Ishikawa (cell line): ENCODE data around the gene SLC35E1.

Experiments
- CEBPB ChIP-seq: IDR thresholded peaks from 2 replicates; pipeline ENCODE4 v1.6.1; 2012
- CREB1 ChIP-seq: IDR thresholded peaks from 2 replicates; pipeline ENCODE4 v1.6.1; 2012; ENCODE audit warnings: low read depth
- EGR1 ChIP-seq: IDR thresholded peaks from 2 replicates; pipeline ENCODE4 v1.6.1; 2012
- EP300 ChIP-seq: IDR thresholded peaks from 2 replicates; pipeline ENCODE4 v1.6.1; 2012; ENCODE audit warnings: borderline replicate concordance
- FOXM1 ChIP-seq: IDR thresholded peaks from 2 replicates; pipeline ENCODE4 v1.6.1; 2012; ENCODE audit warnings: low read depth, borderline replicate concordance
- NFIC ChIP-seq: IDR thresholded peaks from 2 replicates; pipeline ENCODE4 v1.6.1; 2012
- RAD21 ChIP-seq: IDR thresholded peaks from 2 replicates; pipeline ENCODE4 v1.6.1; 2012; ENCODE audit warnings: low read depth
- REST ChIP-seq: IDR thresholded peaks from 2 replicates; pipeline ENCODE4 v1.6.1; 2012; ENCODE audit warnings: low read depth, mild to moderate bottlenecking
- TAF1 ChIP-seq: IDR thresholded peaks from 2 replicates; pipeline ENCODE4 v1.6.1; 2012; ENCODE audit warnings: low read depth, mild to moderate bottlenecking
- TCF12 ChIP-seq: IDR thresholded peaks from 2 replicates; pipeline ENCODE4 v1.6.1; 2012; ENCODE audit warnings: low read depth
- TEAD4 ChIP-seq: IDR thresholded peaks from 2 replicates; pipeline ENCODE4 v1.6.1; 2012
- USF1 ChIP-seq: IDR thresholded peaks from 2 replicates; pipeline ENCODE4 v1.6.1; 2012
- YY1 ChIP-seq: IDR thresholded peaks from 2 replicates; pipeline ENCODE4 v1.6.1; 2012; ENCODE audit warnings: low read depth
- ZBTB7A ChIP-seq: IDR thresholded peaks from 2 replicates; pipeline ENCODE4 v1.6.1; 2012; ENCODE audit warnings: low read depth
- TF ChIP-seq, protein P1 (sequence below): IDR thresholded peaks from 2 replicates; pipeline ENCODE4 v1.6.1; 2012

SLC35E1 gene

GRCh38 chr19:16576690-16577530, 4.7 kb upstream of the SLC35E1 start:
- TF ChIP-seq EGR1, result no peak
- TF ChIP-seq RAD21, result no peak
- TF ChIP-seq CEBPB, result no peak
- no peak for TF ChIP-seq YY1
- no peak for TF ChIP-seq EP300
- TF ChIP-seq, protein P1, sequence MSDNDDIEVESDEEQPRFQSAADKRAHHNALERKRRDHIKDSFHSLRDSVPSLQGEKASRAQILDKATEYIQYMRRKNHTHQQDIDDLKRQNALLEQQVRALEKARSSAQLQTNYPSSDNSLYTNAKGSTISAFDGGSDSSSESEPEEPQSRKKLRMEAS, result no peak
- no peak for TF ChIP-seq USF1
- no peak for TF ChIP-seq FOXM1
- TF ChIP-seq TCF12, result no peak
- no peak for TF ChIP-seq TEAD4
- no peak for TF ChIP-seq CREB1
- TF ChIP-seq ZBTB7A, result no peak
- TF ChIP-seq TAF1, result no peak
- no peak for TF ChIP-seq REST
- TF ChIP-seq NFIC, result no peak

DNA sequence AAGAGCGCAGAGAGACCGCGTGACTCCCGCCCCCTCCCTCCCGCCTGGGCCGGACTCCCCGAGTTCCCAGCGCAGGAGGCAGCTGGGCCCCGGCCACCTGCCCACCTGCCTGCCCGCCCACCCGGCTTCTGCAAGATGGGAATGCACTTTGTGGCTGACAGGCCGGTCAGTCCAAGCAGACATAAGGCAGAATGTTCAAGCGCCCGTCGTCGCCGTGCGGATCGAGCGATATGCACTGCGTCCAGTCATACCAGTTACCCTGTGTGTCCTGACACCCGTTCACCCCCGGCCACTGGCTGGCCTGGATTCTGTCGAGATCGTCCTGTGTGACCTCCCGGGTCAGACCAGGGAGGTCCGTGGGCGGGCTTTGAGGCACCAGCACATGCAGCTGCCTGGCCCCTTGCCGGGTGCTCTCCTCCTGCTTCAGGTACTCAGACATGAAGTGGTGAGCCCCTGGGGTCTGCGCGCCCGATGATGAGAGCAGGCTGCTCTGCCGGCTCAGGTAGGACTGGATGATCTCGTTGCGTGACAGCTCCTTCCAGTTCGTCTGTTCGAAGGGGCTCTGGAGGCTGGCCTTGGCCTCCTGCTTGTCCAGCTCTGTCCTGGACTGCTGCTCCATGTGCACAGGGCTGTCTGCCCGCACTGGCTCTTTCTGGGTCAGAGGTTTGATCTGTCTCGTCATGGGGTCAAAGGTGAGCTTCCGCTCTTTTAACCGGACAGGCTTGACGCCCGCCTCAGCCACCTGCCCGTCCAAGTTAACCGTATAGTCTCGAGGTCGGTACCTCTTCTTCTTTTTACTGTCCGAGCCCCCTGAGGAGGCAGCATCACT, 3.9 kb upstream of the SLC35E1 start:
- TF ChIP-seq CREB1 (no peak), YY1 (no peak), CEBPB (no peak), TCF12 (no peak), NFIC (no peak), USF1 (no peak), EP300 (no peak), FOXM1 (no peak), REST (no peak), TEAD4 (no peak)

GRCh38 chr19:16575282-16575681, 3.1 kb upstream of the SLC35E1 start:
- no peak for TF ChIP-seq EP300
- TF ChIP-seq, protein P1, result no peak
- no peak for TF ChIP-seq YY1
- no peak for TF ChIP-seq FOXM1
- TF ChIP-seq TEAD4, result no peak
- no peak for TF ChIP-seq RAD21
- no peak for TF ChIP-seq CREB1
- TF ChIP-seq ZBTB7A, result no peak
- TF ChIP-seq TAF1, result no peak
- no peak for TF ChIP-seq REST
- no peak for TF ChIP-seq CEBPB
- TF ChIP-seq NFIC, result no peak
- no peak for TF ChIP-seq USF1
